Left cardiac atrium (tissue), 4 donors: ENCODE results near the gene MLKL. TPM values are rescaled to one million over a fixed set of nuclear protein-coding genes. Genes with fewer than 3 reads are reported as not detected.

Source experiments
- ATAC-seq, 2 donors: fragments of 200-7000 bp; cut with Tn5 transposase; one replicate each; pipeline ENCODE4 v1.9.1; 2020; ENCODE audit warnings: mild to moderate bottlenecking in 2 of 2, moderate library complexity in 2 of 2
- DNase-seq: peaks from one replicate; pipeline ENCODE4 v3.0.0-alpha.2; 2020
- intact Hi-C, 2 donors: fragments of 100-400 bp; cut with DNase I; formaldehyde crosslinking; loops; one replicate each; pipeline versions ENCODE4 v1.14.1 to v1.15.1; 2022 to 2023
- total RNA-seq, 2 donors: library from RNA; stranded (reverse); fragmentation: NEBNext Ultra II Directional; extraction: Animal tissue kit (Norgen Biotek cat#: 25700); gene quantifications; one replicate each; pipeline ENCODE4 v1.2.1, GENCODE V29; 2021
- donor health status: DM: no; HTN: yes; CAD: no.
- donor health status: DM: no; HTN: yes; CAD: no; lungs with severe emphysema.
- donor health status: DM: yes; HTN: yes; CAD: no.
- donor health status: Dilated cardiomyopathy.

MLKL gene
- total RNA-seq, 2 donors from 2014 or later: 5.4 to 10.6 TPM

DNA sequence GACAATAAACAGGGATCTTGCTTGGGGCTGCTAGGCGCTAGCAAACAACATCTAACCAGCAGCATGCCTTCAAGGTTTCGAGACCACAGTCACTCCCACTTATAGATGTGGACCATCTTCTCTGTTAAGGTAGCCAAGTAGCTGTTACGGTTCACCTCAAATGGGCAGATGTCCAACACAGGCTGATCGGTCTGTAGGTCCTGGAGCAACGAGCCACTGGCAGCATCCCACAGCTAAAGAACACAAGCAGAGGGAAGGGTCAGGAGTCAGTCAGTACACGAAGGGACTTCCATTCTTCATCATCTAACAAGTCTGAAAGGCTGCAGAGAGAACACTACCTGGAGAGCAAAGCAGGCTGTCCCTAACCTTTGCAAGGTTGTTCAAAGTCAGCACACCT, 76.8 kb downstream of the MLKL start:
- ATAC-seq (no peak), DNase-seq (no peak)
- intact Hi-C loops: loop anchor here in 1 of 2 donors (10.0 kb wide), 1 partner anchor 119 kb away; no protein-coding TSS in a partner anchor

- intact Hi-C loops: loop anchor here in 1 of 2 donors (10.0 kb wide), 1 partner anchor 119 kb away; no protein-coding TSS in a partner anchor
- DNase-seq (no peak), ATAC-seq (peak in 1 of 2 donors; percentile 45)
Measured at GRCh38 chr16:74623214-74623838, 77.3 kb downstream of the MLKL start.

DNA sequence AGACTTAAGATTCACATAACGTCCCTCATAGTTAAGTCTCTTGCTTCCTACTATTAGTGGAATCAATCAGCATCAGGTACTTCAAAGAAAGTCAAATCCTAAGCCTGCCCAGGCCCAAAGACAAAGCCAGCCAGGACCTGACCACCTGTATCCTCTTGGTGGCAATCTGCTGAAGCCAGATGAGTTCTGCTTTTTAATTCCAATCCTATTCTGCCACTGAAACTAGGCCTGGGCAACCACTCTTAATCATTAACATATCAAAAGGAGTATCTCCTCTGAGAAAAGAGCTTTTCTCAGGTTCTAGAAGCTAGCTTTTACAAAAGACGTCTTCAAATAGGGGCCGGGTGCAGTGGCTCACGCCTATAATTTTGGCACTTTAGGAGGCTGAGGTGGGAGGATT, 78.7 kb downstream of the MLKL start:
- no peak for ATAC-seq
- intact Hi-C loops: loop anchor here in 1 of 2 donors (10.0 kb wide), 1 partner anchor 117 kb away; no protein-coding TSS in a partner anchor
- no peak for DNase-seq

Other genes starting within 250 kb of the MLKL start
- 10 to 100 TPM; 78.7 to 86.6 TPM for gene GLG1, start 93.7 kb downstream of the MLKL start, total RNA-seq
- gene RFWD3, start 34.0 kb downstream of the MLKL start, total RNA-seq: 1 to 10 TPM; 7.2 to 8.8 TPM
- gene FA2H, start 74.0 kb upstream of the MLKL start, total RNA-seq: under 1 TPM; 0.29 to 0.31 TPM